Right lung (tissue), 5 donors: ENCODE results near the gene PDCD10. TPM values are rescaled to one million over a fixed set of nuclear protein-coding genes. Genes with fewer than 3 reads are reported as not detected.

Experiments used
- DNase-seq, 2 donors: peaks; one replicate each; pipeline ENCODE4 v3.0.0-alpha.2; 2013
- polyA plus RNA-seq, 5 donors: library from polyadenylated mRNA; unstranded; fragments of 120-200 nt; gene quantifications; one replicate each; pipeline versions ENCODE4 v1.2.1 to v1.2.3, GENCODE V29; 2013; ENCODE audit warnings: inconsistent platforms in 1 of 5, low replicate concordance in 1 of 5; ENCODE audit not compliant: insufficient read length in 5 of 5, insufficient read depth in 1 of 5

The PDCD10 gene
- polyA plus RNA-seq, 5 donors = 48.3 to 74.8 (median 64.2) TPM

- no peak for DNase-seq
Observed at GRCh38 chr3:167691366-167691765, 43.3 kb downstream of the PDCD10 start.

DNA sequence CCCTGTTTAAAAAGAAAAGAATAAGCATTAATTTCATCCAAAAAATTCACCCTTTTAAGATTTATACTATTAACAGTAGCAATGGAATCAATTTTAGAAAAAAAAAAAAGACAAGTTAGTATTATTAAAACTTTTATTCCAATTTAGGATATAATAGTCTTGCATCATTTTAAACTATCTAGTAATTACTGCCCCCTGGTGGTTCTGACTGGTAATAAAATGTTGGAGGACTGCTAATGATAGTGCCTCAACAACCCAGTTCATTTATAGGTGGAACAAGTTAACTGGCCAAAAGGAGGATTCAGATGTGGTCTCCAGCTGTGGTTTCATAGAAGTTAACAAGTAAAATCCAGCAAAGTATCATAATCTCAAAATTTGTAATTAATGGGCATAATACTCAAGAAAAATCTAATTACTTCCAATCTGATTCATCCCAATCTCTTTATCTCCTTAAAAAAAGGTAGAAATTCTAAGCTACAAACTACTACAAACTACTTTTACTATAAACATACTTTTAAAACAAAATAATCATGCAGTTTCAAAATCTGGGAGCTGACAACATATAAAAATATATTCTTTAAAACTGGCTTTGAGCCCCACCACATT, 50.2 kb downstream of the PDCD10 start:
- peak; percentile 27 to 50 for DNase-seq

DNA sequence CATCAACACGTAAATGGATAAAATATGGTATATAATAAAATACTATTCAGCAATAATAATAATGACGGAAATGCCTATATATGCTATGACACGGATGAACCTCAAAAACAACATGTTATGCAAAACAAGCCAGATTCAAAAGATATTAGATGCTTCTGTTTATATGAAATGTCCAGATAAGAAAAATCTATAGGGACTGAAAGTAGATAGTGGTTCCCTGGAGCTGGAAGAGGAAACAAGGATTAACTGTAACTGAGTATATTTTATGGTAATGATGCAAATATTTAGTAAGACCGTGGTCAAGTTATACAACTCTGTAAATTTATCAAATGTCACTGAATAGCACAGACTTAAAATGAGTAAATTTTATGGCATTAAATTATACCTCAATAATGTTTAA, 55.2 kb downstream of the PDCD10 start:
- DNase-seq = no peak

- no peak for DNase-seq
Observed at GRCh38 chr3:167675848-167676247, 58.8 kb downstream of the PDCD10 start.

DNA sequence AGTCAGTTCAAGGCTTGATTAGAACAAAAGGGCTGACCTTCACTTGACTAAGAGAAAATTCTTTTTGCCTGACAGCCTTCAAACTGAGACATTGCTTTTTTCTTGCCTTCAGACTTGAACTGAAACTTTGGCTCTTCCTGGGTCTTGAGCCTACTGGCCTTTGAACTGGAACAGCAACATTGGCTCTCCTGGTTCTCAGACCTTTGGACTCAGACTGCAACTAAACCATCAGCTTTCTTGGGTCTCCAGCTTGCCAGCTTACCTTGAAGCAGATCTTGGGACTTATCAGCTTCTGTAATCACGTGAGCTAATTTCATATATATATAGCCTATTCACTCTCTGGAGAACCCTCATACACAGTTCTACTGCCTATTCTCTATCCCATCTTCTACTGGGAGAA, 61.5 kb downstream of the PDCD10 start:
- no peak for DNase-seq

DNA sequence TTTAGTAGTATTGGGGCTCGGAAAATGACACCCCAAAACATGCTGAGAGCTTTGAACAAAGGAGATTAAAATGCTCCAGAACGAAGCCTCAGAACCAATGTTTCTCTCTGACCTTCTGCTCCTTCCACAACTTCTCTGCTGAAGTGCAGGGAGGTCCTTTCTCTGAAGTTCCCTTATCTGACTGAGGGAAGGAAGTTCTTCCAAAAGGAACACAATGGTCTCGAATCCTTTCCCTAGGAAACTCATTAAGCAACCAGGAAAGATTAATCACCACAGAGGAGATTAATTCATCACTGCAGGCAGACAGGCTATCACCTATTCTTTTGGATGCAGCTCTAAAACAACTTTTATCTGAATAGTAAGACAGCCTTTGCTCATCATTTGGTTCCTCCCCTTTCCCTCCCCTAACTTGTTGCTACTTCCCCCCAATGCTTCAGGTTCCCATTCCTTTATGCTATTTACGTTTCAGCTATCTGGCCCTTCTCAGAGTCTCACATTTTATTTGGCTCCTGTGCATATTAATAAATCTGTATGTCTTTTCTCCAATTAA, 62.7 kb downstream of the PDCD10 start:
- no peak for DNase-seq

DNA sequence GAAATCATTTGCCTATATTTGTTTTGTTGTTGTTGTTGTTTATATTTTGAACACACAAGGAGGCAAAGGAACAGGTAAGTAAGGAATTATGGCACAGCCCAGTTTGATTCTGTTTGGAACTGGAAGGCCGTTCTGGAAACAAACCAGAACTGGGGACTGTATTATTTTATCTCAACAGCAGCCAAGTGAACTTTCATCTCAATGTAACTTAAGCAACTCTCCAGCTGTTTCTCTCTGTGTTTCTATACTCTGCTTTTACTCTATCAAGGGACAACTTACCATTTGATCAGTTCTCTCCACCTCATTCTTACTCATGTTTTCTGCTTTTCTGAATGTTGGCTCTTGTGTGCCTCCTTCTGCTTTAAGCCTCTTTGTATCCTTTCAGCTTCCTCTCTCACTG, 65.0 kb downstream of the PDCD10 start:
- peak in 1 of 2 donors; percentile 2 for DNase-seq

DNA sequence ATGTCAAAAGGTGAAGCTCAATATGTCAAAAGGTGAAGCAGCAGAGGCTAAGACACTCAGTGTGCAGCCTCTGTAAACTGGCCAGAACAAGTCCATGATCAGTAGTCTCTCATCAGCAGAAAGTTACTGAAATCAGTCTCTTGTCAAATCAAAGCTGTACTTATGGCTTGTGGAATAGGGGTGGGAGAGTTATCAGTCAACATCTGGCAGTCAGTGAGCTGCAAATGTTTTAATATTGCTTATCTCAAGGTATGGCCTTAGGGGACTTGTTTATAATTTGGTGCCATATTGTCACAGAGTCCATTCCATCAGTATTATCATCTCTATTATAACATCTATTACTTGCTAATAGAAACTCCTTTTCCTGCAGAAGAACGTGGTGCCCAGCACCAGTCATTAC, 66.0 kb downstream of the PDCD10 start:
- DNase-seq = no peak

GRCh38 chr3:167666563-167666962, 68.1 kb downstream of the PDCD10 start:
- no peak for DNase-seq

- no peak for DNase-seq
Observed at GRCh38 chr3:167662919-167663400, 71.7 kb downstream of the PDCD10 start.

GRCh38 chr3:167657684-167658225, 76.9 kb downstream of the PDCD10 start:
- DNase-seq = no peak

GRCh38 chr3:167656821-167657220, 77.9 kb downstream of the PDCD10 start:
- no peak for DNase-seq

DNA sequence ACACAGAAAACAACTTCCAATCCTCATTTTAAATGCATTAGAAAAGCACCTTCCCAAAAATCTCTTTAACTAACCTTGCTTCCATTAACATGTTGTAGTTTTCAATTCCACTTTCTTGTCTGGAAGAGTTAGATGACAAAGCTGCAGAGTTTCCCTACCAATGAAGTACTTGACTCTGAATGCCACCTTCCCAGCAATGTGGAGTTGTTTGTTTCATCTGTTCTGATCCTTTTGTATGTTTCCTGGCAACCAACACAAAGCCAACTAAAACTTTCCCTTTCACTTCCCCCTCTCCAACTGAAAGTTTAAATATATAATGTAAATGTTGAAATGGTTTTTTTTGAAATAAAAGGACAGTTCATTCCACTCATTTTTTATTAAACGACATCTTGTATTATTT, 80.9 kb downstream of the PDCD10 start, which contains the start of gene WDR49:
WDR49 (minus strand) TSS at position 183 of the 400 bp plus-strand sequence. CDS start 517 bp downstream, outside the sequence.
- DNase-seq = peak; percentile 14 to 19

GRCh38 chr3:167653155-167653554, 81.5 kb downstream of the PDCD10 start:
- DNase-seq = no peak

DNA sequence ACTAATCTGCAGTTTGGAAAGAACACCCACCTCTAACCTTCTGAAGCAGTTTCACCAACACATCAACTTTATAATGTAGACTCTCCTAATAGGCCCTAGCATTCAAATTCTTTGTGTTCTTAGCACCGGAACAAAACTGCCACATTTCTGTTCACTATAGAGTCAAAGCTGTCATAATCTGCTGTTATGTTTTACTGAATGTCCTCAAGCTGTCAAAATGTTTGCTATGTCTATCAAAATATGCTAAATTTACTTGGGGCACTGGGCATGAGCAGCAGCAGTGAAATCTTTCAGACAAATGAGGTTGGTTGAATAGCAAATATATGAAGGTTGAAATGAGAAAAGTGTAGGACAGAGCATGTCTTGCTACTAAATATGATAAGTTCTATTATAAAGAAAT, 82.9 kb downstream of the PDCD10 start:
- DNase-seq = no peak

DNA sequence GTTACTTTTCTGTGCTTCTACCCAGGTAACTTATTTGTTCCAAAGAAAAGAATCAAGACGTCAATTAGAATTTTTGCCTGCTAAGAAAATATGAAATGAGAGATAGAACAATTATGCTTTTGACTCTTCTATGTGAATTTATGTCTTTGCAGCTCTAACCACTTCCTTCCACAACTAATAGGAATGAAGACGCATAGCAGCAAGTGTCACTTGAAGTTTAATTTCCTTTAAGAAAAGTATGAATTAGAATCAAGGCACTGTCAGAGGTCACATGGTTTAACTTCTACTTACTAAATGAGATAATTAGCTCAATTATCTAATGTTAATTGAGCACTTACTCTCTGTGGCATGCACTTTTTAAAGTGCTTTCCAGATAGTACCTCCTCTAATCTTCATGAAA, 84.2 kb downstream of the PDCD10 start:
- DNase-seq = no peak

DNA sequence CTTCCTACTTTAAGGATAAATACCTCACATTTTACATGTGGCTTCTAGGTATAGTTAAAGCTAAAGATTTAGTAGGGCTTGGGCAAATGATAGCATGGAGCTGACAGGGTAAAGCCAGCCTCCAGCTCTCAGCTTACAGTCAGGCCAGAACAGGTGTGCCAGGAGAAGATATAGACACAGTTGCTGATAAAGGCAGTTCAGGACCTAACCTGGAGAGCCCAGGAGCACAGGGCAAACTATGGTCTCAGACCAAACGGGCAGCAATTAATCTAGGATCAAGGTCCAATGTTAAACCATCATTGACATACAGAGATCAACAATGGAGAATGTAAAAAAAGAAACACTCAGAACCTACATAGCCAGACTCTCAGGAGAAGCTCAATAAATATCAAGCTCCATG, 84.9 kb downstream of the PDCD10 start:
- DNase-seq = no peak

DNA sequence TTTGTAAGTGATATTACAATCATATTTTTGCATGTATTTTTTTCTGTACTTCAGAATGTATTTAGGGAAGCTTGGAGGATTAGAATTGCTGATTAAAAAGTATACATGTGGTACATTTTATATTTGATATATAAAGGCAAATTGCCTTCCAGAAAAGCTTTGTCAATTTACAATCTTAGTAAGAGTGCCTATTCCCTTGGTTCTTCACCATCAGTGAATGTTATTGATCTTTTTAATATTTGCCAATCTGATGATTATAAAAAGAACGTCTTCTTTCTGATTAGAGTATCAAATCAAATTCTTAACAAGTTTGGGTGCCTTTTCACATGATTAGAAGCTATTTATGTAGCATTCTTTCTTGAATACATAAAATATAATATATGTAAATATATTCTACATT, 90.1 kb downstream of the PDCD10 start:
- DNase-seq = no peak

Other genes starting within 250 kb of the PDCD10 start
- 1 to 10 TPM; 1.8 to 4.0 (median 3.8) TPM for gene WDR49, start 81.0 kb downstream of the PDCD10 start, polyA plus RNA-seq
- 10 to 100 TPM in 4 of 5 donors, 1 to 10 TPM in 1; 9.9 to 17.6 (median 15.9) TPM for gene SERPINI1, start 829 bp upstream of the PDCD10 start, polyA plus RNA-seq